ENCODE results near the gene TTLL8.

GRCh38 chr22:50004918-50005317 lies 53.2 kb downstream of the TTLL8 start:
- TF ChIP-seq CTCF (IDR thresholded peaks at IDR 0.05), result no peak
- TF ChIP-seq POLR2A (IDR thresholded peaks at IDR 0.05), result no peak
- TF ChIP-seq EP300 (IDR thresholded peaks at IDR 0.05), result no peak
